ENCODE measurements around the gene ELP2. TPM values are rescaled to one million over a fixed set of nuclear protein-coding genes. Genes with fewer than 3 reads are reported as not detected.

Gene ELP2
- total and polyA plus RNA-seq, 8 donors, result 35.1 to 73.3 (median 50.3) TPM

- FAIRE-seq (no peak), ATAC-seq (no peak), DNase-seq (no peak)
- Histone ChIP-seq H3K27me3 (no peaks in the 10 kb centered on the region), H3K36me3 (no peaks in the 10 kb centered on the region), H3K9me3 (no peaks in the 10 kb centered on the region), H3K4me3 (no peak overlapping the region), H3K4me1 (no peaks in the 10 kb centered on the region), H3K27ac (no peak overlapping the region)
- WGBS, 2 donors, result 83 to 87% methylated on average over 13 of the region's 13 CpGs
- no peak for TF ChIP-seq CTCF (IDR thresholded peaks at IDR 0.05)
- intact Hi-C loops (cut with DNase I), result no loop called here
Measured at GRCh38 chr18:36212301-36213171, 82.8 kb downstream of the ELP2 start.

GRCh38 chr18:36214811-36215210 lies 85.1 kb downstream of the ELP2 start:
- 86 to 92% methylated on average over 8 of the region's 8 CpGs for WGBS, 2 donors
- Histone ChIP-seq H3K36me3 (no peaks in the 10 kb centered on the region), H3K9me3 (no peaks in the 10 kb centered on the region), H3K4me3 (no peak overlapping the region), H3K27me3 (no peaks in the 10 kb centered on the region), H3K27ac (no peak overlapping the region), H3K4me1 (no peaks in the 10 kb centered on the region)
- ATAC-seq, result no peak
- no peak for FAIRE-seq
- no peak for DNase-seq
- TF ChIP-seq CTCF (IDR thresholded peaks at IDR 0.05), result no peak
- intact Hi-C loops (cut with DNase I), result no loop called here

GRCh38 chr18:36215577-36215976 lies 85.9 kb downstream of the ELP2 start:
- no peak for FAIRE-seq
- ATAC-seq, result no peak
- no peak for TF ChIP-seq CTCF (IDR thresholded peaks at IDR 0.05)
- H3K9me3 ChIP-seq, result no peaks in the 10 kb centered on the region
- no peaks in the 10 kb centered on the region for H3K27me3 ChIP-seq
- no peak overlapping the region for H3K27ac ChIP-seq
- H3K4me3 ChIP-seq, result no peak overlapping the region
- DNase-seq, result no peak
- H3K36me3 ChIP-seq, result no peaks in the 10 kb centered on the region
- intact Hi-C loops (cut with DNase I), result no loop called here
- no peaks in the 10 kb centered on the region for H3K4me1 ChIP-seq
- WGBS, 2 donors, result 75 to 81% methylated on average over 9 of the region's 9 CpGs

- intact Hi-C loops (cut with DNase I), result no loop called here
- Histone ChIP-seq H3K27me3 (no peaks in the 10 kb centered on the region), H3K4me1 (no peaks in the 10 kb centered on the region), H3K27ac (no peak overlapping the region), H3K36me3 (no peaks in the 10 kb centered on the region), H3K4me3 (no peak overlapping the region), H3K9me3 (no peaks in the 10 kb centered on the region)
- DNase-seq, result no peak
- ATAC-seq, result no peak
- WGBS, 2 donors, result 71 to 87% methylated on average over 3 of the region's 3 CpGs
- FAIRE-seq, result no peak
- TF ChIP-seq CTCF (IDR thresholded peaks at IDR 0.05), result no peak
Measured at GRCh38 chr18:36217348-36217747, 87.6 kb downstream of the ELP2 start.

GRCh38 chr18:36229188-36229587 lies 99.5 kb downstream of the ELP2 start:
- WGBS, 2 donors, result 67 to 71% methylated on average over 1 of the region's 1 CpG
- intact Hi-C loops (cut with DNase I), result no loop called here
- FAIRE-seq, result no peak

More at GRCh38 chr18:36229188-36229587, 99.5 kb downstream of the ELP2 start:
- no peak for TF ChIP-seq CTCF (IDR thresholded peaks at IDR 0.05)
- no peak for DNase-seq
- H3K9me3 ChIP-seq, result no peaks in the 10 kb centered on the region
- H3K27ac ChIP-seq, result no peak overlapping the region
- H3K27me3 ChIP-seq, result no peaks in the 10 kb centered on the region
- H3K4me3 ChIP-seq, result no peak overlapping the region
- H3K36me3 ChIP-seq, result no peaks in the 10 kb centered on the region
- no peak for ATAC-seq
- H3K4me1 ChIP-seq, result no peaks in the 10 kb centered on the region
